WTC11 (cell line): ENCODE data around the gene GSG1L. TPM values are rescaled to one million over a fixed set of nuclear protein-coding genes. Genes with fewer than 3 reads are reported as not detected.

Experiments used
- ATAC-seq: fragments of 200-7000 bp; cut with Tn5 transposase; 2 replicates; pipeline ENCODE4 v1.10.0; 2021; ENCODE audit warnings: mild to moderate bottlenecking, moderate library complexity
- CTCF ChIA-PET: fragments of 300-600 bp; sonication (Branson Sonifier 250); formaldehyde crosslinking; loops from one replicate; lab custom pipeline; 2021; ENCODE audit warnings: antibody characterized with exemption; lab: Charles Lee
- POLR2A ChIA-PET: fragments of 350-600 bp; sonication (Branson Sonifier 250); formaldehyde crosslinking; loops from one replicate; lab custom pipeline; 2021; ENCODE audit warnings: antibody characterized with exemption; lab: Charles Lee
- DNase-seq: peaks from one replicate; pipeline ENCODE4 v3.0.0; 2021; ENCODE audit warnings: low spot score
- H3K27ac Mint-ChIP-seq: 2 replicates; pipeline ENCODE4 v1.8.0; 2021; ENCODE audit warnings: mixed read lengths
- H3K27me3 Mint-ChIP-seq: 2 replicates; pipeline ENCODE4 v1.8.0; 2021; ENCODE audit warnings: low read depth, mild to moderate bottlenecking, moderate library complexity, mixed read lengths
- H3K36me3 Mint-ChIP-seq: 2 replicates; pipeline ENCODE4 v1.8.0; 2021; ENCODE audit warnings: mixed read lengths
- H3K4me1 Mint-ChIP-seq: 2 replicates; pipeline ENCODE4 v1.8.0; 2022; ENCODE audit warnings: mixed read lengths
- H3K4me3 Mint-ChIP-seq: 2 replicates; pipeline ENCODE4 v1.8.0; 2021; ENCODE audit warnings: mild to moderate bottlenecking, moderate library complexity, mixed read lengths
- H3K9me3 Mint-ChIP-seq: 2 replicates; pipeline ENCODE4 v1.8.0; 2021; ENCODE audit warnings: mixed read lengths
- AR ChIP-seq: fragments of 250-450 bp; sonication (Bioruptor Pico); IDR thresholded peaks from 2 replicates; pipeline ENCODE4 v1.9.0; 2021; ENCODE audit warnings: mild to moderate bottlenecking
- ATF1 ChIP-seq: sonication (generic); formaldehyde crosslinking; IDR thresholded peaks from 2 replicates; pipeline ENCODE4 v1.8.1; 2023; ENCODE audit warnings: mild to moderate bottlenecking, moderate library complexity, missing genetic modification reagents
- E2F1 ChIP-seq: sonication (generic); formaldehyde crosslinking; IDR thresholded peaks from 2 replicates; pipeline ENCODE4 v1.8.0; 2022; ENCODE audit warnings: mild to moderate bottlenecking, missing genetic modification reagents
- E2F4 ChIP-seq: sonication (generic); formaldehyde crosslinking; IDR thresholded peaks from 2 replicates; pipeline ENCODE4 v1.8.1; 2022; ENCODE audit warnings: low read depth, mild to moderate bottlenecking, moderate library complexity, missing genetic modification reagents, borderline replicate concordance
- ELF4 ChIP-seq: sonication (generic); formaldehyde crosslinking; IDR thresholded peaks from 2 replicates; pipeline ENCODE4 v1.8.1; 2022; ENCODE audit warnings: low read depth, mild to moderate bottlenecking, moderate library complexity, missing genetic modification reagents
- EMX1 ChIP-seq: fragments of 250-450 bp; sonication (Bioruptor Pico); IDR thresholded peaks from 2 replicates; pipeline ENCODE4 v1.8.0; 2021; ENCODE audit warnings: mild to moderate bottlenecking
- FOXP4 ChIP-seq: sonication (generic); formaldehyde crosslinking; IDR thresholded peaks from 2 replicates; pipeline ENCODE4 v1.8.0; 2022; ENCODE audit warnings: mild to moderate bottlenecking, missing genetic modification reagents
- KAT7 ChIP-seq: sonication (generic); formaldehyde crosslinking; IDR thresholded peaks from 2 replicates; pipeline ENCODE4 v1.8.1; 2023; ENCODE audit warnings: missing genetic modification reagents, mild to moderate bottlenecking, borderline replicate concordance
- NFE2L1 ChIP-seq: sonication (generic); formaldehyde crosslinking; IDR thresholded peaks from 2 replicates; pipeline ENCODE4 v1.8.1; 2023; ENCODE audit warnings: missing genetic modification reagents
- NFYB ChIP-seq: sonication (generic); formaldehyde crosslinking; conservative IDR thresholded peaks from 2 replicates; pipeline ENCODE4 v1.8.0; 2022; ENCODE audit warnings: low read depth, missing genetic modification reagents
- NR1H2 ChIP-seq: sonication (generic); formaldehyde crosslinking; IDR thresholded peaks from 2 replicates; pipeline ENCODE4 v1.9.0; 2021; ENCODE audit warnings: mild to moderate bottlenecking, moderate library complexity, missing genetic modification reagents
- NR3C1 ChIP-seq: sonication (generic); formaldehyde crosslinking; conservative IDR thresholded peaks from 2 replicates; pipeline ENCODE4 v1.8.1; 2023; ENCODE audit warnings: low read depth, mild to moderate bottlenecking, missing genetic modification reagents
- RORB ChIP-seq: fragments of 250-450 bp; sonication (Bioruptor Pico); IDR thresholded peaks from 2 replicates; pipeline ENCODE4 v1.9.0; 2021; ENCODE audit warnings: mild to moderate bottlenecking
- SMAD3 ChIP-seq: sonication (generic); formaldehyde crosslinking; IDR thresholded peaks from 2 replicates; pipeline ENCODE4 v1.8.0; 2022; ENCODE audit warnings: missing genetic modification reagents, mild to moderate bottlenecking, borderline replicate concordance
- TP53 ChIP-seq: sonication (generic); formaldehyde crosslinking; IDR thresholded peaks from 2 replicates; pipeline ENCODE4 v1.8.1; 2023; ENCODE audit warnings: mild to moderate bottlenecking, missing genetic modification reagents
- USF2 ChIP-seq: sonication (generic); formaldehyde crosslinking; IDR thresholded peaks from 2 replicates; pipeline ENCODE4 v1.8.1; 2023; ENCODE audit warnings: mild to moderate bottlenecking, missing genetic modification reagents, moderate library complexity
- ZNF121 ChIP-seq: sonication (generic); formaldehyde crosslinking; IDR thresholded peaks from 2 replicates; pipeline ENCODE4 v1.8.0; 2023; ENCODE audit warnings: missing genetic modification reagents
- ZNF317 ChIP-seq: sonication (generic); formaldehyde crosslinking; IDR thresholded peaks from 2 replicates; pipeline ENCODE4 v1.8.1; 2023; ENCODE audit warnings: low read depth, mild to moderate bottlenecking, moderate library complexity, missing genetic modification reagents, borderline replicate concordance
- ZNF423 ChIP-seq: fragments of 250-450 bp; sonication (Bioruptor Pico); IDR thresholded peaks from 2 replicates; pipeline ENCODE4 v2.1.2; 2022; ENCODE audit warnings: mild to moderate bottlenecking, moderate library complexity
- total RNA-seq: library from RNA; stranded (reverse); gene quantifications from 3 replicates; pipeline ENCODE4 v1.2.3, GENCODE V29; 2021

The GSG1L gene
- total RNA-seq, 1 experiment from 2014 or later: 0.28 TPM

GRCh38 chr16:27769561-27770255 lies 293.8 kb downstream of the GSG1L start:
- no peak for ATAC-seq
- no peak for TF ChIP-seq NR1H2
- TF ChIP-seq, all 79 proteins: peak for 0
- Mint-ChIP-seq H3K27ac (no peak overlapping the region), H3K4me1 (no peaks in the 10 kb centered on the region), H3K36me3 (peaks cover 9% of the 10 kb centered on the region), H3K4me3 (no peak overlapping the region), H3K9me3 (peaks cover 3% of the 10 kb centered on the region), H3K27me3 (no peaks in the 10 kb centered on the region)
- CTCF ChIA-PET: interaction anchor here (1.2 to 2.4 kb wide), 4 partner anchors 10 to 321 kb away, joined by 3 to 7 read pairs (median 4); no protein-coding TSS in a partner anchor
- POLR2A ChIA-PET: no interaction called here
- no peak for DNase-seq

- Mint-ChIP-seq H3K36me3 (peaks cover 18% of the 10 kb centered on the region), H3K27me3 (no peaks in the 10 kb centered on the region), H3K4me3 (no peak overlapping the region), H3K9me3 (peaks cover 12% of the 10 kb centered on the region), H3K4me1 (no peaks in the 10 kb centered on the region), H3K27ac (no peak overlapping the region)
- DNase-seq (no peak), ATAC-seq (no peak)
- TF ChIP-seq ZNF121: no peak
- TF ChIP-seq FOXP4 (CRISPR knock-in tag): no peak
- no peak for TF ChIP-seq TP53
- TF ChIP-seq ATF1 (CRISPR knock-in tag): no peak
- TF ChIP-seq EMX1: no peak
- no peak for TF ChIP-seq ELF4 (CRISPR knock-in tag)
- TF ChIP-seq NR3C1 (CRISPR knock-in tag): no peak
- TF ChIP-seq SMAD3 (CRISPR knock-in tag): no peak
- TF ChIP-seq NFE2L1: no peak
- no peak for TF ChIP-seq USF2
- TF ChIP-seq ZNF317: no peak
- TF ChIP-seq ZNF423: no peak
- TF ChIP-seq E2F4 (CRISPR knock-in tag): no peak
- no peak for TF ChIP-seq RORB (CRISPR knock-in tag)
- TF ChIP-seq AR (CRISPR knock-in tag): no peak
- no peak for TF ChIP-seq KAT7 (CRISPR knock-in tag)
- TF ChIP-seq E2F1: no peak
- TF ChIP-seq NFYB (CRISPR knock-in tag): no peak
- CTCF ChIA-PET: interaction anchor here (0.8 to 2.4 kb wide), 2 partner anchors 70 to 90 kb away, joined by 4 to 7 read pairs; no protein-coding TSS in a partner anchor
- POLR2A ChIA-PET: no interaction called here
These were observed 294.8 kb downstream of the GSG1L start for GRCh38 chr16:27768651-27769272.
